Heart right ventricle (tissue), 16 donors: Measurements from ENCODE around the gene DR1. TPM values are rescaled to one million over a fixed set of nuclear protein-coding genes. Genes with fewer than 3 reads are reported as not detected.
A peak's percentile ranks its signal among the peaks of the same experiment; 100 is the strongest.

Source experiments
- ATAC-seq, 8 donors: fragments of 200-7000 bp; cut with Tn5 transposase; one replicate each; pipeline ENCODE4 v1.9.1; 2020; ENCODE audit warnings: mild to moderate bottlenecking in 8 of 8, moderate library complexity in 8 of 8, moderate number of reproducible peaks in 1 of 8
- DNase-seq, 2 donors: peaks; one replicate each; pipeline ENCODE4 v3.0.0-alpha.2; 2020
- H3K27ac ChIP-seq, 10 donors: fragments of 200-600 bp; sonication (generic) in 2 of 10; one replicate each; pipeline versions ENCODE4 v1.5.0 to v1.8.0; 2020 to 2022; ENCODE audit warnings: mild to moderate bottlenecking in 3 of 10
- H3K27me3 ChIP-seq, 7 donors: fragments of 200-600 bp; one replicate each; pipeline ENCODE4 v1.8.0; 2021 to 2022; ENCODE audit warnings: mild to moderate bottlenecking in 2 of 7
- H3K36me3 ChIP-seq, 9 donors: fragments of 200-600 bp; sonication (generic) in 1 of 9; one replicate each; pipeline versions ENCODE4 v1.5.0 to v1.8.0; 2020 to 2022; ENCODE audit warnings: mild to moderate bottlenecking in 2 of 9
- H3K4me1 ChIP-seq, 9 donors: fragments of 200-600 bp; sonication (generic) in 1 of 9; one replicate each; pipeline versions ENCODE4 v1.5.0 to v1.8.0; 2020 to 2022; ENCODE audit warnings: mild to moderate bottlenecking in 4 of 9
- H3K4me3 ChIP-seq, 10 donors: fragments of 200-600 bp; sonication (generic) in 2 of 10; one replicate each; pipeline versions ENCODE4 v1.5.0 to v1.8.0; 2020 to 2022; ENCODE audit warnings: mild to moderate bottlenecking in 7 of 10, moderate library complexity in 2 of 10
- H3K9me3 ChIP-seq, 11 donors: fragments of 200-600 bp in 10 of 11; sonication (generic) in 2 of 11; one replicate each; pipeline versions ENCODE4 v1.5.0 to v1.8.0; 2013 to 2022; ENCODE audit warnings: mild to moderate bottlenecking in 2 of 11, control low read depth in 1 of 11, moderate library complexity in 1 of 11
- CTCF ChIP-seq, 9 donors: fragments of 200-600 bp; sonication (generic) in 2 of 9; IDR thresholded peaks; one replicate each; pipeline versions ENCODE4 v1.5.0 to v1.8.0; 2021 to 2022; ENCODE audit warnings: antibody characterized with exemption in 9 of 9, mild to moderate bottlenecking in 5 of 9, moderate library complexity in 1 of 9
- WGBS, 2 donors: extraction: QIAGEN DNeasy Blood & Tissue Kit; methylation state at CpG; one replicate each; pipeline ENCODE4 v1.1.7; 2013; ENCODE audit warnings: inconsistent platforms in 1 of 2; 5-methylcytosine and 5-hydroxymethylcytosine counted together
- intact Hi-C, 10 donors: fragments of 100-400 bp; cut with DNase I; formaldehyde crosslinking; loops; one replicate each; pipeline versions ENCODE4 v1.11.1 to v1.14.2; 2022
- polyA plus RNA-seq, 2 donors: library from polyadenylated mRNA; stranded (reverse); fragments of 200-250 nt; gene quantifications; one replicate each; pipeline ENCODE4 v1.2.3, GENCODE V29; 2013
- total RNA-seq, 10 donors: library from RNA; stranded (reverse); fragmentation: NEBNext Ultra II Directional in 3 of 10; extraction: Animal tissue kit (Norgen Biotek cat#: 25700) in 3 of 10; gene quantifications; one replicate each; pipeline versions ENCODE4 v1.2.1 to v1.2.4, GENCODE V29; 2021 to 2023
- donor health status: Arrhythmogenic right ventricular cardiomyopathy.
- donor health status: ischemic (EF 13 %, LVEDD 7.1; RV severe dilation, severe dysfunction).
- donor health status: healthy with polysubstance abuse.
- donor health status: DM: no; HTN: yes; CAD: no.
- donor health status: DM: no; HTN: no; CAD: no.
- donor health status: ischemic (EF 25% LVEDD 6.9; RV normal size, moderate dysfunction).
- donor health status: ischemic (EF 25% LVEDD 5.7; RV mildly dilated, moderate dysfunction).
- donor health status: healthy.
- donor health status: DM: yes; HTN: yes; CAD: no.
- donor health status: Ischemic cardiomyopathy.
- donor health status: ischemic (EF 35%, LVEDD 5.7; RV mildly dilated, moderate dysfunction).
- donor health status: nonischemic (EF 11% LVEDD 7.7; RV severe dilation, severe dysfunction).
- donor health status: DM: yes; HTN: yes; CAD: no.
- donor health status: PGD.
- donor health status: ischemic (EF 29% LVEDD 5.4; RV normal size, mild dysfunction).
- donor health status: nonischemic (EF 23%, LVEDD 6.1; RV moderate dilation, normal function).

The DR1 gene
- total and polyA plus RNA-seq, 12 donors: 4.0 to 40.8 (median 36.8) TPM

- Histone ChIP-seq H3K4me3 (no peak overlapping the region), H3K9me3 (peaks cover 0 to 15% (median 0%) of the 10 kb centered on the region in 11 donors), H3K27me3 (no peaks in the 10 kb centered on the region), H3K27ac (no peak overlapping the region), H3K4me1 (peaks cover 0 to 23% (median 12%) of the 10 kb centered on the region in 9 donors), H3K36me3 (no peaks in the 10 kb centered on the region)
- WGBS, 2 donors: 57 to 79% methylated on average over 2 of the region's 2 CpGs
- ATAC-seq (no peak), DNase-seq (no peak)
- no peak for TF ChIP-seq CTCF (IDR thresholded peaks at IDR 0.05)
- intact Hi-C loops: loop anchor here in 2 of 10 donors (10.0 kb wide), 2 partner anchors 96 to 106 kb away; no protein-coding TSS in a partner anchor
These were observed 65.3 kb downstream of the DR1 start for GRCh38 chr1:93411000-93411399.

- H3K4me3 ChIP-seq: peak overlapping the region in 5 of 10 donors; percentile 18 to 39 (median 31)
- peak overlapping the region in 8 of 10 donors; percentile 7 to 75 (median 54) for H3K27ac ChIP-seq
- no peak for TF ChIP-seq CTCF (IDR thresholded peaks at IDR 0.05)
- intact Hi-C loops: loop anchor here in 3 of 10 donors (5.0 to 10.0 kb wide), 3 partner anchors 100 to 110 kb away; no protein-coding TSS in a partner anchor
- H3K4me1 ChIP-seq: peaks cover 0 to 26% (median 12%) of the 10 kb centered on the region in 9 donors
- no peaks in the 10 kb centered on the region for H3K27me3 ChIP-seq
- ATAC-seq: peak in 4 of 8 donors; percentile 14 to 65 (median 38)
- no peaks in the 10 kb centered on the region for H3K36me3 ChIP-seq
- 35 to 42% methylated on average over 3 of the region's 3 CpGs for WGBS, 2 donors
- H3K9me3 ChIP-seq: no peaks in the 10 kb centered on the region
- DNase-seq: no peak
These were observed 69.0 kb downstream of the DR1 start for GRCh38 chr1:93414749-93415148.

GRCh38 chr1:93415296-93415695, 69.6 kb downstream of the DR1 start:
- peak overlapping the region in 8 of 10 donors; percentile 7 to 75 (median 54) for H3K27ac ChIP-seq
- no peaks in the 10 kb centered on the region for H3K27me3 ChIP-seq
- WGBS, 2 donors: 77 to 81% methylated on average over 3 of the region's 3 CpGs
- no peak for TF ChIP-seq CTCF (IDR thresholded peaks at IDR 0.05)
- no peaks in the 10 kb centered on the region for H3K36me3 ChIP-seq
- intact Hi-C loops: loop anchor here in 3 of 10 donors (5.0 to 10.0 kb wide), 3 partner anchors 100 to 110 kb away; no protein-coding TSS in a partner anchor
- H3K4me1 ChIP-seq: peaks cover 0 to 26% (median 12%) of the 10 kb centered on the region in 9 donors
- peak overlapping the region in 5 of 10 donors; percentile 18 to 39 (median 31) for H3K4me3 ChIP-seq
- ATAC-seq (peak in 1 of 8 donors; percentile 14), DNase-seq (no peak)
- no peaks in the 10 kb centered on the region for H3K9me3 ChIP-seq

- H3K27ac ChIP-seq: no peak overlapping the region
- WGBS, 2 donors: 85 to 86% methylated on average over 2 of the region's 2 CpGs
- H3K36me3 ChIP-seq: no peaks in the 10 kb centered on the region
- no peaks in the 10 kb centered on the region for H3K9me3 ChIP-seq
- no peak overlapping the region for H3K4me3 ChIP-seq
- H3K27me3 ChIP-seq: no peaks in the 10 kb centered on the region
- DNase-seq (no peak), ATAC-seq (no peak)
- intact Hi-C loops: loop anchor here in 3 of 10 donors (5.0 to 10.0 kb wide), 3 partner anchors 101 to 111 kb away; no protein-coding TSS in a partner anchor
- TF ChIP-seq CTCF (IDR thresholded peaks at IDR 0.05): no peak
- peaks cover 0 to 26% (median 12%) of the 10 kb centered on the region in 9 donors for H3K4me1 ChIP-seq
These were observed 70.5 kb downstream of the DR1 start for GRCh38 chr1:93416183-93416582.

Other genes with a start within 250 kb of the DR1 start
- 10 to 100 TPM; 36.7 to 82.4 (median 39.2) TPM for gene TMED5, start 165.5 kb upstream of the DR1 start, total RNA-seq
- gene TMED5, start 165.5 kb upstream of the DR1 start, polyA plus RNA-seq: 10 to 100 TPM in 1 of 2 donors, 1 to 10 TPM in 1; 8.4 to 27.3 TPM
- 1 to 10 TPM; 2.0 to 4.8 (median 3.0) TPM for gene CCDC18, start 165.2 kb upstream of the DR1 start, total RNA-seq
- gene CCDC18, start 165.2 kb upstream of the DR1 start, polyA plus RNA-seq: 1 to 10 TPM; 1.4 to 6.8 TPM
- 10 to 100 TPM; 17.9 to 41.4 (median 24.1) TPM for gene FNBP1L, start 102.2 kb downstream of the DR1 start, total RNA-seq
- gene FNBP1L, start 102.2 kb downstream of the DR1 start, polyA plus RNA-seq: 10 to 100 TPM; 10.7 to 17.9 TPM